22Rv1 (cell line): ENCODE data around the gene TNS3.

Experiments used
- ZFX ChIP-seq: fragments of 450-650 bp; IDR thresholded peaks from 2 replicates; pipeline ENCODE4 v1.6.1; 2017; ENCODE audit warnings: antibody characterized with exemption, borderline replicate concordance
- TF ChIP-seq, protein P1 (sequence below): fragments of 450-650 bp; IDR thresholded peaks from 2 replicates; pipeline ENCODE4 v1.5.1; 2017; ENCODE audit warnings: mild to moderate bottlenecking

GRCh38 chr7:47408675-47409074 lies 173.2 kb downstream of the TNS3 start:
- TF ChIP-seq, protein P1, sequence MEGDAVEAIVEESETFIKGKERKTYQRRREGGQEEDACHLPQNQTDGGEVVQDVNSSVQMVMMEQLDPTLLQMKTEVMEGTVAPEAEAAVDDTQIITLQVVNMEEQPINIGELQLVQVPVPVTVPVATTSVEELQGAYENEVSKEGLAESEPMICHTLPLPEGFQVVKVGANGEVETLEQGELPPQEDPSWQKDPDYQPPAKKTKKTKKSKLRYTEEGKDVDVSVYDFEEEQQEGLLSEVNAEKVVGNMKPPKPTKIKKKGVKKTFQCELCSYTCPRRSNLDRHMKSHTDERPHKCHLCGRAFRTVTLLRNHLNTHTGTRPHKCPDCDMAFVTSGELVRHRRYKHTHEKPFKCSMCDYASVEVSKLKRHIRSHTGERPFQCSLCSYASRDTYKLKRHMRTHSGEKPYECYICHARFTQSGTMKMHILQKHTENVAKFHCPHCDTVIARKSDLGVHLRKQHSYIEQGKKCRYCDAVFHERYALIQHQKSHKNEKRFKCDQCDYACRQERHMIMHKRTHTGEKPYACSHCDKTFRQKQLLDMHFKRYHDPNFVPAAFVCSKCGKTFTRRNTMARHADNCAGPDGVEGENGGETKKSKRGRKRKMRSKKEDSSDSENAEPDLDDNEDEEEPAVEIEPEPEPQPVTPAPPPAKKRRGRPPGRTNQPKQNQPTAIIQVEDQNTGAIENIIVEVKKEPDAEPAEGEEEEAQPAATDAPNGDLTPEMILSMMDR = no peak
- TF ChIP-seq ZFX = no peak
